NCI-H1105 (cell line): ENCODE measurements around the gene PTPRN2.
"Not testable (repeated sequence)": the region's sequence is repeated elsewhere in the genome, so short reads cannot be mapped to it uniquely, and the experiment has no call there.

Source experiments
- DNase-seq: peaks from one replicate; lab custom pipeline; 2025; lab: John Stamatoyannopoulos, UW

The PTPRN2 gene

DNA sequence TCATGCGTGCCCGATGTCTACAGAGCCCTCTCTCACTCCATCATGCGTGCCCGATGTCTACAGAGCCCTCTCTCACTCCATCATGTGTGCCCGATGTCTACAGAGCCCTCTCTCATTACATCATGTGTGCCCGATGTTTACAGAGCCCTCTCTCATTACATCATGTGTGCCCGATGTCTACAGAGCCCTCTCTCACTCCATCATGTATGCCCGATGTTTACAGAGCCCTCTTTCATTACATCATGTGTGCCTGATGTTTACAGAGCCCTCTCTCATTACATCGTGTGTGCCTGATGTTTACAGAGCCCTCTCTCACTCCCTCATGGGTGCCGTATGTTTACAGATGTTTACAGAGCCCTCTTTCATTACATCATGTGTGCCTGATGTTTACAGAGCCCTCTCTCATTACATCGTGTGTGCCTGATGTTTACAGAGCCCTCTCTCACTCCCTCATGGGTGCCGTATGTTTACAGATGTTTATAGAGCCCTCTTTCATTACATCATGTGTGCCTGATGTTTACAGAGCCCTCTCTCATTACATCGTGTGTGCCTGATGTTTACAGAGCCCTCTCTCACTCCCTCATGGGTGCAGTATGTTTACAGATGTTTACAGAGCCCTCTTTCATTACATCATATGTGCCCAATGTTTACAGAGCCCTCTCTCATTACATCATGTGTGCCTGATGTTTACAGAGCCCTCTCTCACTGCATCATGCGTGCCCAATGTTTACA, 739.7 kb downstream of the PTPRN2 start:
- not testable (repeated sequence) for DNase-seq

DNA sequence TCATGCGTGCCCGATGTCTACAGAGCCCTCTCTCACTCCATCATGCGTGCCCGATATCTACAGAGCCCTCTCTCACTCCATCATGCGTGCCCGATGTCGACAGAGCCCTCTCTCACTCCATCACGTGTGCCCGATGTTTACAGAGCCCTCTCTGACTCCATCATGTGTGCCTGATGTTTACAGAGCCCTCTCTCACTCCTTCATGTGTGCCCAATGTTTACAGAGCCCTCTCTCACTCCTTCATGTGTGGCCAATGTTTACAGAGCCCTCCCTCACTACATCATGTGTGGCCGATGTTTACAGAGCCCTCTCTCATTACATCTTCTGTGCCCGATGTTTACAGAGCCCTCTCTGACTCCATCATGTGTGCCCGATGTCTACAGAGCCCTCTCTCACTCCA, 740.9 kb downstream of the PTPRN2 start:
- not testable (repeated sequence) for DNase-seq

DNA sequence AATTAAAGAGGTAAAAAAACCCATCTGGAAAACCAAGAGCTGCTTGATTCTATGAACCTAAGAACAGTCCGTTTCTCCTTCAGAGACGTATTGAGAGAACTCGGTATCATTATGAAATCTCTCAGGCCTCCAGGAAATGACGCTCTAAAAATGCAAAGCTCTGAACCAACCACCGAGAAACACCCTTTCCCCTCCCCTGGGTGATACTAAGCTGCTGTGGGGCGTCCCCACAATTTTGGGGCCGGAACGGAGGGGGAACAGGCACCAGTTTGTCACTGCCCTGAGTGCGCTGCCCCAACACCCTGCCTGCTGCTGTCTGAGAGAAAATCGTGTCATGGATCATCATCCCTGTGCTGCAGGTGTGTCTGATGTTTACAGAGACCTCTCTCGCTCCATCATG, 741.4 kb downstream of the PTPRN2 start:
- DNase-seq = no peak

DNA sequence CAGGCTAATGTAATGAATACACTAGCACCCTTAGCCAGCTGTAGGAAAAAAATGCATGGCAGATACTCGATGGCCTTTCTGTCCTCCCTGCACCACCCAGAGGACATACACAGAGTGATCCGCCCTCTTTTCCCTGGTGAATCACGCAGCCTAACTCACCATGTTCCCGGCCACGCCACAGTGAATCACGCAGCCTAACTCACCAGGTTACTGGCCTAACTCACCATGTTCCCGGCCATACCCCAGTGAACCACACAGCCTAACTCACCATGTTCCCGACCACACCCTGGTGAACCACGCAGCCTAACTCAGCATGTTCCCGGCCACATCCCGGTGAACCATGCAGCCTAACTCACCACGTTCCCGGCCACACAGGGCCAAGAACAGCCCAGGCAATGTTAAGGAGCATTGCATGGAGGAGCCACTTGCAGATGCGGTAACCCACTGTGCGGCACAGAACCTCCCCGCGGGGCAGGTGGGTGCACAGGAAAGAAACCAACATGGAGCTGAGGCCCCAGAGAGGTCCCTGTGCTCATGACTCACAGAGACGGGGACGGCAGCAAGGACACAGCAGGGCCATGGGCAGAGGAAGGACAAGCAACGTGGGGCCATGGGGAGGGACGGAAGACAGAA, 742.3 kb downstream of the PTPRN2 start:
- no peak for DNase-seq

DNA sequence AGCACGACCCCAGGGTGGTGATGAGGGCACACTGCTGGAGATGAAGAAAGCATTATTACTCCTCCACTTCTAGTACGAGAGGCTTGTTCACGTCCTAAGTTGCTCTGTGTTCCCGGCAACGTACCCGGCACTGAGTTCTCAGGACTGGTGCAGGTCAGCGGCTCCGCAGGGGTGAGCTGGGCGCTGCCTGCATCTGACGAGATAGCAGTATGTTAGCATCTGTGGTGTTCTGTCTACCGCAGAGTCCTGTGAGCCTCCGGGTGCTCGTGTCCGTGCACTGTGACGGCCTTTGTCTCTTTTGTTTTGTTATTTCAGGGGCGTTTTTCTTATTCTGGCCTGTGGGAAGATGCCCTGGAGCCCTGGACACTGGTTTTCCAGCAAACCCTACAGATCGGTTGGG, 743.0 kb downstream of the PTPRN2 start:
- DNase-seq = no peak

DNA sequence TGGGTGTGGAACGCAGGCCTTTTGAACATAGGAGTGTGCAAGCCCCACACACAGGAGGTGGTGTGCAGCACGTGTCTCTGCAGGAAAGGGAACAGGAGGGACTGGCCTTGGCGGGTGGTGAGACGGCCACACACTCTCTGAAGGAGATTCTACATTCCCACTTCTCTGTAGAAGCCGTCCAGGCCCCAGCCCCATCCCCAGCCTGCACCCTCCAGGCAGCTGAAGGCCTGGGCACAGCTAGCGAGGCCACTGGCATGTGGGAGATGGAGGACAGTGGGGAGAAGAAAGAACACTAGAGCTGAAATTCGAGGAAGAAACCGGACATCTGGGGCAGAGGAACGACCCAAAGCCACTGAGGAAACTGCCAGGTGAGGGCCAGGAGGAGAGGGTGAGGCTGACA, 743.5 kb downstream of the PTPRN2 start:
- DNase-seq = no peak

DNA sequence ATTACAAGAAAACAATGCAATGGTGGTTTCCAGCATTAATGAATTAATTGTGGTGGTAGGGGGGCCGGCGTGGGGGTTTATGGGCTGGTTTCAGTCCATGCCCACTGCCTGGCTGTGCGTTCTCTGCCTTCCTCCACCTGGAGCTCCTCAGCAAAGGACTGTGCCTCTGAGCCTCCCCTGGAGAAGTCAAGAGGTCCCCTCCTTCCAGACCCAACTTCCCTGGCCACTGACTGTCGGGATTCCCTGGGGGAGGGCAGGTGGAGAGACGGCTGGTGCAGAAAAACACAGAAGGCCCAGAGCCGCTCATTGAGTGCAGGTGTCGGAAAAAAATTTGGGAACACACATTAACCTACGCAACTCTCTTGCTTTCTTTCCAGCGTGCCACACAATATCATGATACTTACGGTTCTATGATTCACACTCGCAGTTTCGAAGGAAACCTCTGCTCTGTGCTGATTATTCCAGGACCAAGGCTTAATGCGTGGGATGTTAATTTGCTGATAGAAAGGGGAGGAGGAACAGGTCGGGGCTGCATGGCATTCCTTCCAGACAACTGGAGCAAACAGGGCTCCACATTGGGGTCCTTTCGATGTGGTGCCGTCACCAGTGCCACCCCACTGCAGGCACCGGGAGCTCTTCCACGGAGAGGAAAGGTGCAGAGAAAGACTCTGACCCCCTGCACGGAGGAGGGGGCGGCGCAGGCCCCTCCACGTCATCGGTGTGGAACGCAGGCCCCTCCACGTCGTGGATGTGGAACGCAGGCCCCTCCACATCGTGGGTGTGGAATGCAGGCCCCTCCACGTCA, 744.1 kb downstream of the PTPRN2 start:
- no peak for DNase-seq

DNA sequence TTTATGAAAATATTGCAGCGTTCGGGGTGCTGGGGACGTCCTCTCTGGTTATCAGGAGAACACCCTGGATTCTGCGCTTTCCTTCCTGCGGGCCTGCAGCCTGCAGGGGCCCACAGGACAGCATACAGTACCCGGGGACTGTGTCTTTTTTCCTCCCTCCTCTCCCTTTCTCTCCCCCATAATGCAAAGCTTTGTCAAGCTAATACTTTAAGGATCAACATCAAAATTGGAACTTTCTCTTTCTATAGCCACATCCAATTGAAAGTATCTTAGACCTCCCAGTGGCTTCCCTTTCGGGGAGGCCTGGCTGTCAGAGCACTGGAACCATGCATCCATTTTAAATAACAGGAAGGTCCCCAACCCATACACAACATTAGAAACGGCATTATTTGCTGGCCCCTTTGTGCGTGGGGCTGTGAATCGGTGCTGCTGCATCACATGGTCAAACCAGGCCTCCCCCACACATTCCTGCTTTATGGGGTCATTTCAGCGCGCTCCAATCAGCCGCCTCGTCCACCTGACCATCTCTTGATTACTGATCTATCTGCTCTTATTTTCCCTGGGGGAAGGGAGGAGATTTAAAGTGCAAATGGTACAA, 745.8 kb downstream of the PTPRN2 start:
- no peak for DNase-seq

DNA sequence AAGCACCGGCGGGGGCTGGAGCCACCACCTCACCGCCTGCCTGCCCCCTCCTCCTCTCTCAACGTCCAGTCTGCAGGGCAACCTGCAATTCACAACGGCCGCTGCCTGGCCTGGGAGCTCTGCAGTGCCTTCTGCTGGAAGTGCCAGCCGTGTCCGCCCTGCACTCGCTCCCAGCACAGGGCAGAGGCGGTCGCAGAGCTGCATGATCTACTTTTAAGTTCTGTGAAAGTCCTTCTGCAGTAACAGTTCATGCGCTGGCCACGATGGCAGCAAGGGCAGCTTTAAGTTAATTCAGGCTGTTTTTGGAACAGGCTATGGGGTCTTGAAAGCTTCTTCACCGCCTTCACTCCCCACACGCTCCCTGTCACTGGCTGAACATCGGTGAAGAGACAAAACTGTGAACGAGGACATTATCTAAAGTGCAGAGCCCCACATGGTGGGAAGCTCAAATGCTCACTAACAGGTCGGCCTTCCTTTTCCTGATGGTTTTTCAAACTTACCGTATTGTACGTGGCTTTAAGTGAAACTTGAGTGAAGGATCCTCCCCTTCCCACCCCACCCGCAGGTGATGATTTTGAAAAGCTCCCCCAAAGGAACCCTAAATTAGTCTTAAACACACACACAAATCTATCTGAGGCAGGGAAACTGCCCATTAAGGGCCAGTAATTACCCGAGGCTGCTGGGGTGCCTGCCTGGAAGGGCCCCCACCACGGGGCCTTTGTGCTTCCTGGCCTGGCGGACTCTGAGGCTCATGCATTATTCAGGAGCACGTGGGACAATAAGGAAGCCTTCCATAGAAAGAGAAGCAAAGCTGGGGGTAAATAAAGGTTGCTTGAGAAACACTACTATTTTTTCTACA, 746.5 kb downstream of the PTPRN2 start:
- DNase-seq = no peak

DNA sequence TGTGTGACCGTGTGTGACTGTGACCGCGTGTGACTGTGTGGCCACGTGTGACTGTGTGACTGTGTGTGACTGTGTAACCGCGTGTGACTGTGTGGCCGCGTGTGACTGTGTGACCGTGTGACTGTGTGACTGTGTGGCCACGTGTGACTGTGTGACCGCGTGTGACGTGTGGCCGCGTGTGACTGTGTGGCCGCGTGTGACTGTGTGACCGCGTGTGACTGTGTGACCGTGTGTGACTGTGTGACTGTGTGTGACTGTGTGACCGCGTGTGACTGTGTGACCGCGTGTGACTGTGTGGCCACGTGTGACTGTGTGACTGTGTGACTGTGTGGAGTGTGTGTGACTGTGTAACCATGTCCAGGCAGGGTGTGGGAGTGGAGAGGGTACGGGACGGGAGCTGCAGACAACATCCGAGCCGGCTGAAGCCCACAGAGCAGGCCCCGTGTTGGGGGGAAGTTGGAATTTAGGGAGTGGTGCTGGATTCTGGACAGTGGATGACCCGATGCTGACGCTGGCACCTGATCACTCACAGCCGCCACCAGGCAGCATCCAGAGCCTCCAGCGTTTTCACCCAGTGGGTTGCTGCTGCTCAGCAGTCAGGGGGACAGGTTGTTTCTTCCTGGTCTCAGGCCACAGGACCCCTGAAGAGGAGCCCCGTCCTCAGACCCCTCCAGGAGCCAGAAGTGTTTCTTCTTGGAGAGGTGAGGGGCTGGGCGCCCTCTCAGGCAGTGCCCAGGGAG, 747.3 kb downstream of the PTPRN2 start:
- no peak for DNase-seq

DNA sequence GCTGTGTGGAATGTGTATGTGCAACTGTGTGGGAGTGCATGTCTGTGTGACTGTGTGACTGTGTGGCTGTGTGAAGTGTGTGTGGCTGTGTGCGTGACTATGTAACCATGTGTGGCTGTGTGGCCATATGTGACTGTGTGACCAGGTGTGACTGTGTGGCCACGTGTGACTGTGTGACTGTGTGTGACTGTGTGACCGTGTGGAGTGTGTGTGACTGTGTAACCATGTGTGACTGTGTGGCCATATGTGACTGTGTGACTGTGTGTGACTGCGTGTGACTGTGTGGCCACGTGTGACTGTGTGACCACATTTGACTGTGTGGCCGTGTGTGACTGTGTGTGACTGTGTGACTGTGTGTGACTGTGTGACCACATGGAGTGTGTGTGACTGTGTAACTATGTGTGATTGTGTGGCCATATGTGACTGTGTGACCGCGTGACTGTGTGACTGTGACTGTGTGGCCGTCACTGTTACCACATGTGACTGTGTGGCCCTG, 747.9 kb downstream of the PTPRN2 start:
- no peak for DNase-seq

DNA sequence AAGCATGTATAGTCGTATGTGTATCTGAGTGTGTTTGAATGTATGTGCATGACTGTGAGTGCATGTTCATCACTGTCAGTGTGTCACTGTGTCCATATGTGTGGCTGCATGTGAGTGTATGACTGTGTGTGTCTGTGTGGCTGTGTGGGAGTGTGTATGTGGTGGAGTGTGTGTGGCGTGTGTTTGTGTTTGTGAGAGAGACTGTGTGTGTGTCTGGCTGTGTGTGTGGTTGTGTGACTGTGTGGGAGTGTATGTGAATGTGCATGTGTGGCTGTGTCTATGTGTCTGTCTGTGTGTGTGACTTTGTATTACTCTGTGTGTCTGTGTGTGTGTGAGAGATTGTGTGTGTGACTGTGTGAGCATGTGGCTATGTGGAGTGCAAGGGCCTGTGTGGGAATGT, 748.4 kb downstream of the PTPRN2 start:
- DNase-seq = no peak

DNA sequence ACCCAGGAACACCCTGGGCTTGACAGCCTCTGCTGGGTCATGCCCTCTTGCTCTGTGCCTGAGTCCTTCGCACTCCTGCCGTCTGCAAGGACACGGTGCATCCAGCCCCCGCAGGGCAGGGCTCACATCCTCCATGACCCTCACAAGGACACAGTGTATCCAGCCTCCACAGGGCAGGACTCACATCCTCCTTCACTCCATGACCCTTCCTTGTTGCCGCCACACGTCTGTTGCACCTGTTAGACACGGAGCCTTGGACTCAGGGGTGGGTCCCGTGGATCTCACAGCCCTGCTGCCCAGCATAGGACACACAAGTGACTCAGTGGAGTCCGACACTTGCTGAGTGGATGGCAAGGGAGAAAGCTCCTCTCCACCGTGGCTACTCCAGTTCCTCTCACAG, 750.1 kb downstream of the PTPRN2 start:
- no peak for DNase-seq

DNA sequence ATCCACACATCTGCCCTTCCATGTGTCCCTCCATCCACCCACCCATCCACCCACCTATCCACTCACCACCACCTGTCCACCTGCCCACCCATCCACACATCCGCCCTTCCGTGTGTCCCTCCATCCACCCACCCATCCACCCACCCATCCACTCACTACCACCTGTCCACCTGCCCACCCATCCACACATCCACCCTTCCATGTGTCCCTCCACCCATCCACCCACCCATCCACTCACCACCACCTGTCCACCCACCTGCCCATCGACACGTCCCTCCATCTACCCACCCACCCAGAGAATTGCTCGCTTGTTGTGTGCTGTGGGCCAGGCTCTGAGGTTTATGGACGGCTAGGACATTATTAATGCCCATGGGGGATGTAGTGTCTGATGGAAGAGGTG, 750.6 kb downstream of the PTPRN2 start:
- no peak for DNase-seq

DNA sequence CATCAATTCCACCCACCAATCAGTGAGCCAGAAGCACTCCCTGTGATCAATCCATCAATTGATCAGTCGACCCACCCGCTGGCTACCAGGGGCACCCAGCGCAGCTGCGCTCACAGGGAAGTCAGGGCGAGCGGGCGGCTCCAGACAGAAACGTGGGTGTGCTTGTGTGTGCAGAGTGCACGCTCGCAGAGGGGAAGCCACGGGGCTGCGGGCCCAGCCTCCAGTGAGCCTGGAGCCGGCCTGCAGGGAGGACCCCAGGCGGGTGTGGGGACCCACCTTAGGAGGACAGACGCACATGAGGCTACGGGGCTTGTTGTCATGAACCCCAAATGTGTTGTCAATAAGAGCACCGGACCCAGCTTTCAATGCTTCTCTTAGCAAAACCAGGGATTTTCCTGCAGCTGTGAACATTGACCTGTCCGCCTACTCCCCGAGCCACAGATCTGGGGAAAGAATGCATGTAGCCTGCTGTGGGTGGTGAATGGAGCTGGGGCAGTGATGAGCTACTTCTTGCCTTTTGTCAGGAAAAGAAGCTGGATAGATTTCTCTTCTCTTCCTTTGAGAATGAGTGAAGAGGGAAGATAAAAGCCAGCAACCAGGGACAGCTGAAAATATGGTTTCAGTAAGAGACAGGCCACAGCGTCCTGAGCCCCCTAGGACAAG, 753.0 kb downstream of the PTPRN2 start:
- no peak for DNase-seq

DNA sequence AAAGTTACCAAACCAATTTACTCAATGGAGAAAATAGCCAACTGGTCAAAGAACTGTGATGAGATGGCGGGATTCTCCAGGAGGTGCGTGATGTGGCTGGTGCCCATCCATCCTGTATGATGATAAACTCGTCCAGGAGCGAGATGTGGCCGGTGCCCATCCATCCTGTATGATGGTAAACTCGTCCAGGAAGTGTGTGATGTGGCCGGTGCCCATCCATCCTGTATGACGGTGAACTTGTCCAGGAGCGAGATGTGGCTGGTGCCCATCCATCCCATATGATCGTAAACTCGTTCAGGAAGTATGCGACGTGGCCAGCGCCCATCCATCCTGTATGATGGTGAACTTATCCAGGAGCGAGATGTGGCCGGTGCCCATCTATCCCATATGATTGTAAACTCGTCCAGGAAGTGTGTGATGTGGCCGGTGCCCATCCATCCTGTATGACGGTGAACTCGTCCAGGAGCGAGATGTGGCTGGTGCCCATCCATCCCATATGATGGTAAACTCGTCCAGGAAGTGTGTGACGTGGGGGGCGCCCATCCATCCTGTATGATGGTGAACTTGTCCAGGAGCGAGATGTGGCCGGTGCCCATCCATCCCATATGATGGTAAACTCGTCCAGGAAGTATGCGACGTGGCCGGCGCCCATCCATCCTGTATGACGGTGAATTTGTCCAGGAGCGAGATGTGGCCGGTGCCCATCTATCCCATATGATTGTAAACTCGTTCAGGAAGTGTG, 754.6 kb downstream of the PTPRN2 start:
- DNase-seq = no peak

DNA sequence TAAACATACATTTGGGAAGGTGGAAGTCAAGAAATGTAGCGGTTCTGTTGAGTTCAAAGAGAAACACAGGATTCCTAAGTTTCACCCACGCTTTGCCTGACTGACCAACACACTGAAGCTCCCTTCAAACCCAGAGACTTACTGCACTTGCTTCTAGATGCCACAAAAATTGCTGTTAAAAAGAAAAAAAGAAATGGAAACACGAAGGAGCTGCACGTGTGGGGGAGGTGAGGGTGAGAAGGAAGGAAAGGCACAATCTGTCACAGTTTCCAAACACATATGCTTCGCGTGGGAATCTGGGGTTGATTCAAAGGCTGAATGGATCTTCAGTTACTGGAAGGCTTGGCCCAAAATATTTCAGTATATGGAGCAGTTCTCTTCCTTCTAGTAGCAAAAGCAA, 755.2 kb downstream of the PTPRN2 start:
- DNase-seq = no peak

DNA sequence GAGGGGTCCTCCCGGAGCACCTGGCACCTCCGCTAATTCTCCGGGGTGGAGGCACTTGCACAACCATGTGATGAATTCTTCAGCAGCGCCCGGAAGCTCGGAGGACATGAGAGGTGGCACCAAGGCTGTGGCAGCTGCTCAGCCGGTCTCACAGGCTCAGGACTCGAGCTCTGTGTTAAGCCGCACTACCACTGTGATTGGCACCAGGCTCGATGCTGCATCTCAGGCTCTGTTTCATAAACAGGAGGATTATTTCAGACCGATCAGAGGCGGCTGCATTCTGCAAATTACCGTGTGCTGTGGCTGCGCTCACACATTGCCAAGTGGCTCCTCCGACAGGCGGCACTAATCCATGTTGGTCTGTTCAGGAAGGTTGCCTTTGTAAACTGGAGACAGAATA, 755.6 kb downstream of the PTPRN2 start:
- DNase-seq = no peak

DNA sequence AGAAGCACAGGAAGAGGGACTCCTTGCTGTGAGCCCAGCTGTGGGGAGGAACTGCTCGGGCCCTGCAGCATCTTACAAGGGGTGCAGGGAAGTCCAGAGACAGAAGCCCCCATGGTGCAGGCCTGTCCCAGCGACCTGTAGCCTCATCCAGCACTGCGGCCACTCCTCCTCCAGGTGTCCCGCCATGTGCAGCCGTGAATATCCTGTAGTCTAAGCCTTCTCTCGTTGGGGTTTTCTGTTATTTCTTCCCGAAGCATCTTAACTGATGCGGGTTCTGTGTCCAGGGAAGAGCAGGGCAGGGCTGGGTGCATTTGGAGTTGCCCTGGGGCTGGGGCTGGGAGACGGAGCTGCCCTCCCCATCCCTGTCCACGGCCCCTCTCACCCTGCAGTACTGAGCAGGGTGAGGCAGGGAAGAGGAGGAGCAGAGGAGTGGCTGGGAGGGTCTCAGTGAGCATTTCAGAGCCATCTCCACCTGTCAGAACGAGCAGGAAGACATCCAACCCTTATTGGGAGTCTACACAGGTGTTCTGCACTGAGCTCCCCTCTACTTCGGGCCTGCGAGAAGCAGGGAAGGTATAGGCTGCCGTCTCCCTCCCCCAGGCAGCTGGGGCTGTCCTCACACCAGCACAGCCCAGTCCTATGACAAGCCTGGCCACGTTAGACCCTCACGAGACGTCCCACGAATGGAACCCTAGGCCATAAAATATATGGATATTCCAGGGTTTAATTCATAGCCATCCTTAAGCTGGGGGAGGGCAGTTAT, 756.3 kb downstream of the PTPRN2 start:
- no peak for DNase-seq
